DOHH2 (cell line): Measurements from ENCODE around the gene NPTN.

Experiments used
- H3F3A ChIP-seq: fragments of 200-600 bp; sonication (generic), shearing (Covaris generic); 2 replicates; pipeline ENCODE4 v1.6.0; 2016; ENCODE audit warnings: antibody characterized with exemption, mild to moderate bottlenecking; ENCODE audit not compliant: control insufficient read depth, insufficient read depth
- H3K27ac ChIP-seq: fragments of 200-600 bp; sonication (generic); 2 replicates; pipeline ENCODE4 v1.5.1; 2014; ENCODE audit warnings: low read depth, mild to moderate bottlenecking, low read length, moderate library complexity
- H3K27me3 ChIP-seq: fragments of 200-600 bp; sonication (generic); 2 replicates; pipeline ENCODE4 v1.6.1; 2014; ENCODE audit warnings: mild to moderate bottlenecking, low read length, mixed read lengths; ENCODE audit not compliant: control insufficient read depth
- H3K36me3 ChIP-seq: fragments of 200-600 bp; sonication (generic); 2 replicates; pipeline ENCODE4 v1.6.1; 2014; ENCODE audit warnings: mild to moderate bottlenecking, low read length, moderate library complexity, mixed read lengths; ENCODE audit not compliant: control insufficient read depth
- H3K4me1 ChIP-seq: fragments of 200-600 bp; sonication (generic); 2 replicates; pipeline ENCODE4 v1.6.1; 2014; ENCODE audit warnings: mild to moderate bottlenecking, low read length, mixed read lengths; ENCODE audit not compliant: control insufficient read depth
- H3K4me2 ChIP-seq: fragments of 200-600 bp; sonication (generic); 2 replicates; pipeline ENCODE4 v1.6.0; 2014; ENCODE audit warnings: mild to moderate bottlenecking, low read length, moderate library complexity
- H3K4me3 ChIP-seq: fragments of 200-600 bp; sonication (generic); 2 replicates; pipeline ENCODE4 v1.5.1; 2014; ENCODE audit warnings: mild to moderate bottlenecking, low read length, mixed read lengths
- H3K79me2 ChIP-seq: fragments of 200-600 bp; sonication (generic); 2 replicates; pipeline ENCODE4 v1.6.1; 2014; ENCODE audit warnings: mild to moderate bottlenecking, low read length, mixed read lengths; ENCODE audit not compliant: control insufficient read depth
- H3K9me2 ChIP-seq: fragments of 200-600 bp; sonication (generic); replicated peaks from 2 replicates; pipeline ENCODE4 v1.6.1; 2014; ENCODE audit warnings: mild to moderate bottlenecking, low read length, mixed read lengths; ENCODE audit not compliant: control insufficient read depth
- H3K9me3 ChIP-seq: fragments of 200-600 bp; sonication (generic); 2 replicates; pipeline ENCODE4 v1.6.1; 2014; ENCODE audit warnings: antibody characterized with exemption, low read length, mixed read lengths; ENCODE audit not compliant: control insufficient read depth, insufficient read depth
- H4K20me1 ChIP-seq: fragments of 200-600 bp; sonication (generic); 2 replicates; pipeline ENCODE4 v1.6.0; 2014; ENCODE audit warnings: low read depth, mild to moderate bottlenecking, antibody characterized with exemption, low read length, moderate library complexity; ENCODE audit not compliant: control insufficient read depth, insufficient read depth
- CTCF ChIP-seq: fragments of 200-600 bp; sonication (generic); IDR thresholded peaks from one replicate; pipeline ENCODE4 v1.5.1; 2014; ENCODE audit warnings: antibody characterized with exemption, mild to moderate bottlenecking, low read depth, low read length; ENCODE audit not compliant: poor library complexity, severe bottlenecking
- EZH2phosphoT487 ChIP-seq: fragments of 200-600 bp; sonication (generic); IDR thresholded peaks from 2 replicates; pipeline ENCODE4 v1.6.1; 2017; ENCODE audit warnings: borderline replicate concordance, mild to moderate bottlenecking, antibody characterized with exemption, low read length, moderate library complexity, mixed read lengths

NPTN gene

GRCh38 chr15:73630921-73631362 lies 2.2 kb downstream of the NPTN start:
- Histone ChIP-seq H3K9me3 (no peaks in the 10 kb centered on the region), H3K4me1 (peaks cover 55% of the 10 kb centered on the region), H3K79me2 (peaks cover 70% of the 10 kb centered on the region), H3K27me3 (no peaks in the 10 kb centered on the region), H3K9me2 (no peaks in the 10 kb centered on the region), H3F3A (no peaks in the 10 kb centered on the region), H4K20me1 (peaks cover 40% of the 10 kb centered on the region), H3K36me3 (no peaks in the 10 kb centered on the region), H3K4me3 (peak overlapping the region; percentile 77), H3K4me2 (peak overlapping the region; percentile 80), H3K27ac (no peak overlapping the region)
- TF ChIP-seq CTCF (no peak), EZH2phosphoT487 (no peak)

- Histone ChIP-seq H3K4me3 (no peak overlapping the region), H4K20me1 (peaks cover 42% of the 10 kb centered on the region), H3K36me3 (no peaks in the 10 kb centered on the region), H3K27ac (no peak overlapping the region), H3F3A (no peaks in the 10 kb centered on the region), H3K9me3 (no peaks in the 10 kb centered on the region), H3K9me2 (no peaks in the 10 kb centered on the region), H3K79me2 (peaks cover 80% of the 10 kb centered on the region), H3K4me1 (peaks cover 60% of the 10 kb centered on the region), H3K4me2 (peak overlapping the region; percentile 80), H3K27me3 (no peaks in the 10 kb centered on the region)
- TF ChIP-seq CTCF (no peak), EZH2phosphoT487 (no peak)
Measured at GRCh38 chr15:73629798-73630429, 3.3 kb downstream of the NPTN start.

DNA sequence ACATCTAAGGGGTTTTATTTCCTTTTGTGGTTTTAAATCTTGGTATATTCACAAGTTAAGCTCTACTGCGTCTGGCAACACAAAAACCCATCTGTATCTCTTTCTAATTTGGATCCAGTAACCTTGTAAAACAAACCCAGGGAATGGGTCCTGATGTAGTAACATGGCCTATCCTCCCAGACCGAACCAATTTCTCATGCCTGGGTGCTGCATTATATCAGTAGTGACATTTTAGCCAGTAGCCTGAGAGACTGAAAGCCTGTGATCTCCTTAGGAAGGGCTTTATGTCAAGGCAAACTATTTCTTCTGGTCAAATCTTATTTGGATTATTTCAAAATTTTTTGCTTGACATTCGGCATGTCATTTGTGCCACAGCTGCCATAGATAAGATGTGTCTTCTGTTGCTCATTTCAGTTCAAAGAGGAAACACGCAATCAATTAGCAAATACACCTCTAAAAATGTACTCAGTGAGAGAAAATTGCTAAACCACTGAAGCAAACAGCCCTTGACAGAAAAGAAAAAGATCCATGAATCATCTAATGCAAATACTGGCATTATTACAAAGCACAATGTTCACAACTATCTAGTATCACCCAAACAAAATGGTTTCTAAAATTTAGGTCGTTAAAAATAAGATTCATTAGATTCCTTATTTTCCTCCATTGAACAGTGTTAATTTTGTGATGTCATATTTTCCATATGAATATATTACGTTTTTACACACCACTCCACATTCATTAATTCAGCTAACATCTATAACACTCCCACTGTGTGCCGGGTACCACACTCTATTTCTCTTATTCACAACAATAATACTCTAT lies 4.0 kb downstream of the NPTN start:
- Histone ChIP-seq H3K9me2 (no peaks in the 10 kb centered on the region), H3K4me3 (no peak overlapping the region), H3K9me3 (no peaks in the 10 kb centered on the region), H3K4me2 (peak overlapping the region; percentile 11; the same call in 1 of the 2 replicates), H3K27me3 (no peaks in the 10 kb centered on the region), H4K20me1 (peaks cover 45% of the 10 kb centered on the region), H3K79me2 (peaks cover 87% of the 10 kb centered on the region), H3F3A (no peaks in the 10 kb centered on the region), H3K27ac (no peak overlapping the region), H3K36me3 (no peaks in the 10 kb centered on the region), H3K4me1 (peaks cover 65% of the 10 kb centered on the region)
- no peak for TF ChIP-seq EZH2phosphoT487

GRCh38 chr15:73628102-73628501 lies 5.1 kb downstream of the NPTN start:
- no peak for TF ChIP-seq EZH2phosphoT487
- TF ChIP-seq CTCF = no peak
- no peak overlapping the region for H3K4me3 ChIP-seq
- H3K36me3 ChIP-seq = no peaks in the 10 kb centered on the region
- H3K27ac ChIP-seq = no peak overlapping the region
- H3K4me2 ChIP-seq = no peak overlapping the region
- H3K79me2 ChIP-seq = peaks cover 98% of the 10 kb centered on the region
- H3K9me2 ChIP-seq = no peaks in the 10 kb centered on the region
- H3K4me1 ChIP-seq = peaks cover 57% of the 10 kb centered on the region
- no peaks in the 10 kb centered on the region for H3F3A ChIP-seq
- H3K27me3 ChIP-seq = no peaks in the 10 kb centered on the region
- H4K20me1 ChIP-seq = peaks cover 45% of the 10 kb centered on the region
- H3K9me3 ChIP-seq = no peaks in the 10 kb centered on the region
